GM12891 (cell line): ENCODE data around the gene SURF6.

Experiments used
- PAX5 ChIP-seq: IDR thresholded peaks from 2 replicates; pipeline ENCODE4 v1.6.1; 2011; ENCODE audit warnings: low read length, moderate library complexity, mild to moderate bottlenecking; ENCODE audit not compliant: insufficient read depth, severe bottlenecking
- POLR2A ChIP-seq: IDR thresholded peaks from 2 replicates; pipeline ENCODE4 v1.6.1; 2011; ENCODE audit warnings: low read depth, low read length, control low read depth
- POLR2AphosphoS5 ChIP-seq: IDR thresholded peaks from 2 replicates; pipeline ENCODE4 v1.6.1; 2011; ENCODE audit warnings: low read depth, low read length, control low read depth
- POU2F2 ChIP-seq: IDR thresholded peaks from 2 replicates; pipeline ENCODE4 v1.6.1; 2011; ENCODE audit warnings: low read depth, mild to moderate bottlenecking, control low read depth, low read length, moderate library complexity
- SPI1 ChIP-seq: IDR thresholded peaks from 2 replicates; pipeline ENCODE4 v1.6.1; 2011; ENCODE audit warnings: low read depth, low read length, control low read depth
- TAF1 ChIP-seq: IDR thresholded peaks from 2 replicates; pipeline ENCODE4 v1.6.1; 2011; ENCODE audit warnings: low read depth, low read length, control low read depth

- no peak for TF ChIP-seq POLR2AphosphoS5
- no peak for TF ChIP-seq POLR2A
- no peak for TF ChIP-seq TAF1
- TF ChIP-seq POU2F2: no peak
- no peak for TF ChIP-seq SPI1
- no peak for TF ChIP-seq PAX5
Measured at GRCh38 chr9:133280392-133280791, 55.6 kb downstream of the SURF6 start.
